Ramos (cell line): ENCODE data around the gene NR1D1.

Source experiments
- in situ Hi-C: fragments of 300-500 bp; cut with MboI; formaldehyde crosslinking; loops from one replicate; pipeline ENCODE4 v1.14.3; 2022; ENCODE audit warnings: low sequenced_read_pairs; ENCODE audit not compliant: unreplicated experiment

NR1D1 gene

DNA sequence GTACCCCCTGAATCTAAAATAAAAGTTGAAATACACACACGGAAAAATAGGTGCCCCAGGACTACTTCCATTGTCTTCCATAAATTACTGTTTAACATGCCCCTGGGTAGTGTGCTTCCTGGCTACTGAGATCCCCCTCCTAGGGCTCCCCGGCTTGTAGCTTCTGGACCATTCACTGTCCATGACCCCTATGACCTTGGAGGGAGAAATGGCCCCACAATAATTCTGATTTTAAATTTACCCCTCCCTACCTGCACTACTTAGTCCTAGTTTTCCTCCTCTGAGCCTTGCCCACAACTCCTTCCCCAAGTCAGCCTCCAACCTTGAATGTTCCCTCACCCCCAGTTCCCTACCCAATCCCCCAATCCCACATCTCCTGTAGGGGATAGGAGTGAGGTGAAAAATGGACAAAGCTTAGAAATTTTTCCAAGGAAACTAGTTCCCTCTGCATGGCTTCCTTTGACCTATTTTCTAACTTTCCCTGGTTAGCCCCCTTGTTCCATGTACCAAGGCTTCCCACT lies 11.9 kb upstream of the NR1D1 start:
- in situ Hi-C loops = no loop called here

GRCh38 chr17:40111221-40112128 lies 11.1 kb upstream of the NR1D1 start:
- in situ Hi-C loops = no loop called here

GRCh38 chr17:40110026-40110845 lies 9.8 kb upstream of the NR1D1 start:
- in situ Hi-C loops = no loop called here

DNA sequence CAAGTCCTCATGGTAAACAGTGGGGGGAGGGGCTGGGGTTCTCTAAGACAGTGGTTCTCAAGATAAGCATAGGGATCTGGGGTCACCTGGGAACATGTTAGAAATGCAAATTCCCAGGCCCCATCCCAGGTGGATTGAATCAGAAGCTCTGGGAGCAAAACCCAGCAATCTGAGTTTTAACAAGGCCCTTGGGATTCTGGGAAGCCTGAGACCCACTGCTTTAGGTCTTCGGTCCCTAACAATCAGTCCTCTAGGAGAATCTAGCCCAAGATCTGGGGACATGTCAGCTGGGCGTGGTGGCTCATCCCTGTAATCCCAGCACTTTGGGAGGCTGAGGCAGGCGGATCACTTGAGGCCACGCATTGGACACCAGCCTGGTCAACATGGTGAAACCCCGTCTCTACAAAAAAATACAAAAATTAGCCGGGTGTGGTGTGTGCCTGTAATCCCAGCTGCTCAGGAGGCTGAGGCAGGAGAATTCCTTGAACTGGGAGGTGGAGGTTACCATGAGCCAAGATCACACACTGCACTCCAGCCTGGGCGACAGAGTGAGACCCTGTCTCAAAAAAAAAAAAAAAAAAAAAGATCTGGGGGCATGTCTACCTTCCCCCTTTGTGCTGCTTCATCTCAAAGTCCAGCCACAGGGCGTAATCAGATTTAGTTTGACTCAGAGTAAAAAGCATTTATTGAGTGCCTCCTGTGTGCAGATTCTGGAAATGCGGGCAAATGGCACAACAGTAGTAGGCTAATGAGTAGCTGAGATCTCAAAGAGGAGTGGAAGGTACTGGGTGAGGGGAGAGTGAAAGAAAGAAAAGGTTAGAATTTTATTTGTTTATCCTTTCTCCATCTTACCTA lies 8.8 kb upstream of the NR1D1 start:
- in situ Hi-C loops = no loop called here

GRCh38 chr17:40107522-40108174 lies 7.3 kb upstream of the NR1D1 start:
- in situ Hi-C loops = no loop called here

- in situ Hi-C loops = no loop called here
Measured at GRCh38 chr17:40106760-40107521, 6.6 kb upstream of the NR1D1 start.

- in situ Hi-C loops = no loop called here
Measured at GRCh38 chr17:40105861-40106759, 5.7 kb upstream of the NR1D1 start.

DNA sequence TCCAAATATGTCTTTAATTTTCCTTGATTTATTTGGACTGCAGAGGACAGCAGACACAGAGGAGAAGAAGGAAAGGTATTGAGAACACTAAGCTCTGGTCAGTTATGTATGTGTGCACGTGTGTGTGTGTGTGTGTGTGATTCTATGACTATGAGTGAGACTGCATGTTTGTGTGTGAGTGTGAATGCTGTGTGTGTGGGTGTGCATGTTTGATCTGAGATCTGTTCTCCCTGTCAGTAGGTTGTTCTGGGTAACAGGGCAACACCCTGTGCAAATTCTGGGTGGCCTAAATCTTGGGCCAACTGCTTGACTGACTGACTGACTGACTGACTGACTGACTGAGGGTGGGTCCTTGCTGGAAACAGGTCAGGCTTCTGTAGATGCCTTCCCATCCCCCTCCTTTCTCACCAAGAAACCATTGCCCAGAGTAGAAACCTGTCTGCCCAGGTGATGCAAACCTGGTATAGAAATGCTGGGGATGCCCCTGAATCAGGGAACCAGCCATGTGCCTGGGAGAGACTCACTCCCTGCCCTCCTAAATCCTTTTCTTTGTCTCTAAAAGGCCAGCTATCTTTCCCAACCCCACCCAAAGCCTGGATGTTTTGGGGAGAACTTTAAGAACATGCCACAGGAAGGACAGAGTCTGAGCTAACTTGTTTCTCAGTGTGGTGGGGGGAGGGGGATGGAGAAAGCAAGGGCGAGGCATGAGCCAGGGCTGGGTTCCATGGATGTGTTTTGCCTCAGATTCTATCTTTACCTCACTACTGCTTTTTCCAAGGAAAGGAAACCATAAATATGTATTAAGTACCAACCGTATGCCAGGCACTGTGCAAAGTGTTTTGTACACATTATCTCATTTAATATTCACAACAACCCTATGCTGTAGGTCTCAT lies 4.5 kb upstream of the NR1D1 start:
- in situ Hi-C loops = no loop called here

GRCh38 chr17:40103688-40104087 lies 3.3 kb upstream of the NR1D1 start:
- in situ Hi-C loops = no loop called here

DNA sequence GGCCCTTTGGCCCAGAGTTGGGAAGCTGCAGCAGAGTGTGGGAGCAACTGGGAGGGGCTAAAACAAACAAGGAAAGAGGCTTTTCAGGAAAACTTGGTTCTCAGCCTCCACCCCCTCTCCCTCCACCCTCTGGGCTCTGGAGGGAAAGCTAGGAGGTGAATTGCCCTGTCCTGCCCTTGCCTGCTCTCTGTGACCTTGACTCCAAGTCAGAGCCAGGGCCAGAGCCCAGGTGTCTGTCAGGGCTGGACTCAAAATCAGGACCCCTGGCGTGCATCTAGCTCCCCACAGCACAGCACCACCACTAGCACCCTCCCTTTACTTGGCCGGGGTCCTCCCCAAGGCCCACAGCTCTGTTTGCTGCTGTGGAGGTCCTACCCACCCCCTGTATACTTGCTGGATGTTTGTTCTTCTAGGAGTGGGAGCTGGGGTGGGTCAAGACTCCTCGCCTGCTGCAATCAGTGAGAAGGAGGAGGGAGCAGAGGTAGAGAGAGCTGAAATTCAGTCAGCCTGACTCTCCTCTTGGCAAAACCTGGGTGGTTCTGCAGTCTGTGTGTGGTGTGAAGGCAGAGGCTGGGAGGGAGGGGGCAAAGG lies 2.8 kb upstream of the NR1D1 start:
- in situ Hi-C loops = no loop called here

DNA sequence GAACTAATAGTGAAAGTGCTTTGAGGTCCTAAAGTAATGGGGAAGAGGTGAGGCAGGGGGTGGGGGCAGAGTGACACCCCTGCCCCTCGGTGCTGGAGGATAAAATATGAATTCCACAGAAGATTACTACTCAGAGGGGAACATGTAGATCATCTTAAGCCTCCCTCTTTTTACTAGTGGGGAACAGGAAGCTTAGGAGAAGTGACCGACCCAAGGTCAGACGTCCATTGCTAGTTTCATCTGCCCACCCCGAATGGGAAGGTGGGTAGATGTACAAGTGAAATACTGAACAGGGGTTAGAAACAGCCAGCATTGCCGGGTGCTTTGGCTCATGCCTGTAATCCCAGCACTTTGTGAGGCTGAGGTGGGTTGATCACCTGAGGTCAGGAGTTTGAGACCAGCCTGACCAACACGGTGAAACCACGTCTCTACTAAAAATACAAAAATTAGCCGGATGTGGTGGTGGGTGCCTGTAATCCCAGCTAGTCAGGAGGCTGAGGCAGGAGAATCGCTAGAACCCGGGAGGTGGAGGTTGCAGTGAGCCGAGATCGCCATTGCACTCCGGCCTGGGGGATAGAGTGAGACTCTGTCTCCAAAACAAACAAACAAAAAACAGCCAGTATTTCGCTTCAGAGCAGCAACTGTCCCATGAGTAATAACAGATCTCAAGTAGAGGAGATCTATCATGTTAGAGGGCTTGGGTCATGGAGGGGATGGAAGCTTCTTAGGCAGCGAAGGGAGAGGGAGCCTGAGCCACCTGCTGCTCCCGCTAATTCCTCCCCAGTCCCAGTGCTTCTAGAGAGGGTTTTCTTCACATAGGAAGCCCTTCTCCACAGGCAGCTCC lies 1.2 kb upstream of the NR1D1 start:
- in situ Hi-C loops = no loop called here

DNA sequence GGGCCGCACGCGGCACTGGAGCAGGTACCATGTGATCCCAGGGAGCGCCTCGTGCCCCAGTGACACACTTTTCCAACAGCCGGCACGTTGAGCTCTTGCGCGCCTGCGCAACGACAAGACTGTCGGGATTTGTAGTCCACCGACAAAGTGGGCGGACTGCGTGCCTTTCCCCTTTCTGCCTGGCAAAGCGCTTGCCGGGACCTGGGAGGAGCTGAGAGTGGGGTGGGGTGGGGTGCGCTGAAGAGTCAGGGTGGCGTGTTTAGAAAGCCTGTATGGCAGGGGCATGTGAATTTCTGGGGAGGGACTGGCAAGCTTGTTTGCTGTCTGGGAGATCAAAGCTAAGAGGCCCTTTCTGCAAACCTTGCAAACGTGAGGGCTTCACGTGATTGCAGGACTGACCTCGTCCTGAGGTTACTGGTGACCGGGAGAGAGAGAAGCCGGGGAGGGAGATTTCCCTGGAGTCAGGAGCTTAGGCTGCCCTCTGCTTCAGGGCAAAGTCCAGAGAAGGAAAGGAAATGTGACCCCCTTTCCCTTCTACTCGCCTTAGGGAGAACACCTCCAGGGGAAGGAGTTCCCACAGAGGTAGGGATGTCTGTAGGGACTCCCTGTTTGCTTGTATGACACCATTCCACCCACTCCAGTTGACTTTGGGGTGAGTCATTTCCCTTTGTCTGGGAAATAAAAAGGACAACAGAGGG lies 429 bp upstream of the NR1D1 start:
- in situ Hi-C loops = no loop called here

GRCh38 chr17:40099619-40100418 lies 570 bp downstream of the NR1D1 start:
- in situ Hi-C loops = no loop called here

GRCh38 chr17:40098846-40099618 lies 1.4 kb downstream of the NR1D1 start:
- in situ Hi-C loops = no loop called here
